OCI-LY3 (cell line): Measurements from ENCODE around the gene ACTN3.

Experiments
- H2AFZ ChIP-seq: fragments of 200-600, 300-600 bp; shearing (Covaris generic); 2 replicates; pipeline ENCODE4 v1.6.0; 2014; ENCODE audit warnings: antibody characterized with exemption, low read depth, low read length
- H3K27ac ChIP-seq: fragments of 200-600, 300-600 bp; sonication (generic); 2 replicates; pipeline ENCODE4 v1.5.1; 2014; ENCODE audit warnings: mild to moderate bottlenecking, low read length, moderate library complexity, mixed read lengths
- H3K27me3 ChIP-seq: fragments of 200-600, 300-600 bp; sonication (generic); 2 replicates; pipeline ENCODE4 v1.6.1; 2014; ENCODE audit warnings: low read depth, low read length, mixed read lengths
- H3K36me3 ChIP-seq: fragments of 200-600, 300-600 bp; sonication (generic); replicated peaks from 2 replicates; pipeline ENCODE3; 2014; ENCODE audit warnings: low read depth, low read length, mixed read lengths
- H3K4me1 ChIP-seq: fragments of 300-600, 200-600 bp; sonication (generic); 2 replicates; pipeline ENCODE4 v1.6.1; 2014; ENCODE audit warnings: low read length, mixed read lengths
- H3K4me2 ChIP-seq: fragments of 200-600, 300-600 bp; sonication (generic); 2 replicates; pipeline ENCODE4 v1.6.1; 2014; ENCODE audit warnings: low read length, mixed read lengths
- H3K4me3 ChIP-seq: fragments of 300-600, 200-600 bp; sonication (generic); 2 replicates; pipeline ENCODE4 v1.5.1; 2014; ENCODE audit warnings: antibody characterized with exemption, mild to moderate bottlenecking, low read length, moderate library complexity
- H3K79me2 ChIP-seq: fragments of 300-600, 200-600 bp; shearing (Covaris generic); 2 replicates; pipeline ENCODE4 v1.6.1; 2014; ENCODE audit warnings: mild to moderate bottlenecking, low read length, mixed read lengths
- H3K9ac ChIP-seq: fragments of 300-600, 200-600 bp; shearing (Covaris generic); 2 replicates; pipeline ENCODE4 v1.6.0; 2014; ENCODE audit warnings: mild to moderate bottlenecking, low read length, moderate library complexity
- H3K9me3 ChIP-seq: fragments of 200-600, 300-600 bp; shearing (Covaris generic); 2 replicates; pipeline ENCODE4 v1.6.1; 2014; ENCODE audit warnings: low read length, mixed read lengths; ENCODE audit not compliant: insufficient read depth
- H4K20me1 ChIP-seq: fragments of 200-600, 300-600 bp; sonication (generic); 2 replicates; pipeline ENCODE4 v1.6.1; 2016; ENCODE audit warnings: low read length, mixed read lengths; ENCODE audit not compliant: insufficient read depth
- CTCF ChIP-seq: fragments of 200-600, 300-600 bp; sonication (generic); IDR thresholded peaks from 2 replicates; pipeline ENCODE4 v1.5.1; 2014; ENCODE audit warnings: antibody characterized with exemption, low read length, low read depth
- EZH2phosphoT487 ChIP-seq: fragments of 200-600 bp; shearing (Covaris generic); IDR thresholded peaks from 2 replicates; pipeline ENCODE4 v1.6.1; 2018; ENCODE audit warnings: antibody characterized with exemption, mixed run types, low read depth

The ACTN3 gene

GRCh38 chr11:66559866-66560676 lies 13.4 kb downstream of the ACTN3 start:
- no peak overlapping the region for H3K9ac ChIP-seq
- no peak for TF ChIP-seq CTCF
- no peak for TF ChIP-seq EZH2phosphoT487
- no peaks in the 10 kb centered on the region for H3K27me3 ChIP-seq
- no peak overlapping the region for H3K4me2 ChIP-seq
- H3K4me3 ChIP-seq = no peak overlapping the region
- H3K79me2 ChIP-seq = no peaks in the 10 kb centered on the region
- no peak overlapping the region for H2AFZ ChIP-seq
- H3K4me1 ChIP-seq = no peaks in the 10 kb centered on the region
- H3K36me3 ChIP-seq = no peaks in the 10 kb centered on the region
- H4K20me1 ChIP-seq = no peaks in the 10 kb centered on the region
- no peaks in the 10 kb centered on the region for H3K9me3 ChIP-seq
- H3K27ac ChIP-seq = no peak overlapping the region

GRCh38 chr11:66561178-66561974 lies 14.7 kb downstream of the ACTN3 start:
- Histone ChIP-seq H3K27ac (no peak overlapping the region), H3K9me3 (no peaks in the 10 kb centered on the region), H3K27me3 (no peaks in the 10 kb centered on the region), H3K9ac (no peak overlapping the region), H2AFZ (no peak overlapping the region), H3K4me2 (no peak overlapping the region), H3K4me3 (no peak overlapping the region), H3K36me3 (no peaks in the 10 kb centered on the region), H4K20me1 (no peaks in the 10 kb centered on the region), H3K79me2 (no peaks in the 10 kb centered on the region), H3K4me1 (no peaks in the 10 kb centered on the region)
- TF ChIP-seq EZH2phosphoT487 (no peak), CTCF (no peak)

GRCh38 chr11:66561975-66562248 lies 15.2 kb downstream of the ACTN3 start:
- Histone ChIP-seq H3K4me2 (no peak overlapping the region), H3K4me3 (no peak overlapping the region), H4K20me1 (no peaks in the 10 kb centered on the region), H3K4me1 (no peaks in the 10 kb centered on the region), H3K79me2 (no peaks in the 10 kb centered on the region), H3K36me3 (no peaks in the 10 kb centered on the region), H2AFZ (no peak overlapping the region), H3K27ac (no peak overlapping the region), H3K9me3 (no peaks in the 10 kb centered on the region), H3K27me3 (no peaks in the 10 kb centered on the region), H3K9ac (no peak overlapping the region)
- TF ChIP-seq CTCF (no peak), EZH2phosphoT487 (no peak)

- H3K4me3 ChIP-seq = no peak overlapping the region
- TF ChIP-seq EZH2phosphoT487 = no peak
- TF ChIP-seq CTCF = no peak
- no peaks in the 10 kb centered on the region for H3K9me3 ChIP-seq
- no peak overlapping the region for H2AFZ ChIP-seq
- no peaks in the 10 kb centered on the region for H3K27me3 ChIP-seq
- H3K79me2 ChIP-seq = no peaks in the 10 kb centered on the region
- H4K20me1 ChIP-seq = no peaks in the 10 kb centered on the region
- no peaks in the 10 kb centered on the region for H3K36me3 ChIP-seq
- no peak overlapping the region for H3K9ac ChIP-seq
- no peak overlapping the region for H3K27ac ChIP-seq
- no peaks in the 10 kb centered on the region for H3K4me1 ChIP-seq
- no peak overlapping the region for H3K4me2 ChIP-seq
Measured at GRCh38 chr11:66562275-66562674, 15.6 kb downstream of the ACTN3 start.
